ENCODE measurements around the gene TSPAN12.

- TF ChIP-seq SRF (IDR thresholded peaks at IDR 0.05; ENCODE audit: low read depth, low read length): no peak
- TF ChIP-seq BRCA1 (IDR thresholded peaks at IDR 0.05; ENCODE audit: low read depth, low read length): no peak
These were observed 77.0 kb downstream of the TSPAN12 start for GRCh38 chr7:120780938-120781337.

Measured in H1 (cell line).